HG03039 (cell line): ENCODE data around the gene NCKAP5.

Source experiments
- ATAC-seq: cut with Tn5 transposase; IDR thresholded peaks from one replicate; pipeline ENCODE4 v1.9.1; 2021; ENCODE audit warnings: mild to moderate bottlenecking, moderate library complexity; ENCODE audit not compliant: unreplicated experiment

Gene NCKAP5

GRCh38 chr2:132668189-132668823, 900.0 kb downstream of the NCKAP5 start:
- no peak for ATAC-seq

GRCh38 chr2:132667706-132668105, 900.6 kb downstream of the NCKAP5 start:
- ATAC-seq, result no peak

- no peak for ATAC-seq
Observed at GRCh38 chr2:132665401-132666140, 902.7 kb downstream of the NCKAP5 start.

- ATAC-seq, result no peak
Observed at GRCh38 chr2:132664096-132664495, 904.2 kb downstream of the NCKAP5 start.

GRCh38 chr2:132662732-132663131, 905.5 kb downstream of the NCKAP5 start:
- ATAC-seq, result no peak

- ATAC-seq, result no peak
Observed at GRCh38 chr2:132659331-132659730, 908.9 kb downstream of the NCKAP5 start.

- ATAC-seq, result no peak
Observed at GRCh38 chr2:132656266-132656975, 911.8 kb downstream of the NCKAP5 start.

GRCh38 chr2:132654968-132655367, 913.3 kb downstream of the NCKAP5 start:
- no peak for ATAC-seq

GRCh38 chr2:132654335-132654734, 913.9 kb downstream of the NCKAP5 start:
- ATAC-seq, result no peak

GRCh38 chr2:132652474-132652873, 915.8 kb downstream of the NCKAP5 start:
- no peak for ATAC-seq

- ATAC-seq, result no peak
Observed at GRCh38 chr2:132651115-132652045, 916.9 kb downstream of the NCKAP5 start.

- ATAC-seq, result no peak
Observed at GRCh38 chr2:132646540-132647108, 921.6 kb downstream of the NCKAP5 start.

GRCh38 chr2:132645722-132646539, 922.3 kb downstream of the NCKAP5 start:
- no peak for ATAC-seq

- no peak for ATAC-seq
Observed at GRCh38 chr2:132645176-132645575, 923.1 kb downstream of the NCKAP5 start.

- no peak for ATAC-seq
Observed at GRCh38 chr2:132642415-132642814, 925.8 kb downstream of the NCKAP5 start.

GRCh38 chr2:132641819-132642218, 926.4 kb downstream of the NCKAP5 start:
- no peak for ATAC-seq

GRCh38 chr2:132640116-132640515, 928.1 kb downstream of the NCKAP5 start:
- ATAC-seq, result no peak

- ATAC-seq, result no peak
Observed at GRCh38 chr2:132638313-132639040, 929.8 kb downstream of the NCKAP5 start.

- no peak for ATAC-seq
Observed at GRCh38 chr2:132636346-132636745, 931.9 kb downstream of the NCKAP5 start.
